ENCODE results near the gene EREG.
A peak's percentile ranks its signal among the peaks of the same experiment; 100 is the strongest.

Gene EREG

DNA sequence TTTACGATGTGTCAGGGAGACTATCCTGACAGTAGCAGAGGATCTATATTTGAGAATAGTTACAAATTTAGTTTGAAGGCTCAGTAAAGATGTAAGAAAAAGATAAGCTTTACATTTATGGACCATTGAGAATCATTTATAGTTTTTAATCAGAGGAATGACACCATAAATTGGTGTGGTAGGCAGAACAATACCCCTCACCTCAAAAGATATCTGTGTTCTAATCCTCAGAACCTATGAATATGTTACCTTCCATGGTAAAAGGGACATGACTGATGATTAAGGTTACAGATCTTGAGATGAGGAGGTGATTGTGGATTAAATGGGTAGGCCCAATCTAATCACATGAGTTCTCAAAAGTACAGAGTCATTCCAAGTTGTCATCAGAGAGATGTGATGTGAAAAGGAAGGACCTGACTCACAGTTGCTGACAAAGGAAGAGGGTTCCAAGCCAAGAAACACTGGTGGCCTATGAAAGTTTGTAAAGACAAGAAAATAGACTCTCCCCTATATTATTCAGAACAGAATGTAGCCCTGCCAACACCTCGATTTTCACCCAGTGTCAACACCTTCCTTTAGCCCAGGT lies 27.0 kb downstream of the EREG start:
- no peak for DNase-seq

DNA sequence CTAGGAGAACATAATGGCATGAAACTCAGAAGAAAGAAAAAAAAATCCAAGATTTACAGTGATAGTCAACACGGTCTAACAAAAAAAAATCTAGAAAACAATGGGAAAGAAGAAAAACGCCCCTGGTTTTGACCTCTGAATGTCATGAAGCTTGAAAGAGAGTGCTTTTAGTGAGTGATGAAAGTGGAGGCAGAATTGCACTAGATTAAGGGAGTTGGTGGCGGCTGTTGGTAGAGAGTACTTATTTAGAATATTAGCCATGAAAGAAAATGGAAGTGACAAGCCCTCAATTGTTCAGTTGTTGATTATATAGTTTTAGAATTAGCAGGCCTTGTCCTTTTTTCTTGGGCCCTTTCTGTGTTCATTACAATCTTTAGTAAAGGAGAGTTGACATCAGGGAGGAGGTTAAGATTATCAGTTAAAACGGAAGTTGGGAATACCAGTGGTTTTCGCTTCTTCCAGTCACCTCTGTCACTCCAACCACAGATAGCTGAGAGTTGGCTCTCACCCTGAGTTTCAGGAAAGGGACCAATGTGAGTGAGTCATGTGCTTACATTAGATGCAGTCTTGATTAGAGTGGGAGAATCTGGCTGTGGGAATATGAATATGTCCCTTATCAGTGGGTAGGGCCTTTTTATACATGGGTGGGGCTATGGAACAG lies 29.7 kb downstream of the EREG start:
- no peak for DNase-seq

DNA sequence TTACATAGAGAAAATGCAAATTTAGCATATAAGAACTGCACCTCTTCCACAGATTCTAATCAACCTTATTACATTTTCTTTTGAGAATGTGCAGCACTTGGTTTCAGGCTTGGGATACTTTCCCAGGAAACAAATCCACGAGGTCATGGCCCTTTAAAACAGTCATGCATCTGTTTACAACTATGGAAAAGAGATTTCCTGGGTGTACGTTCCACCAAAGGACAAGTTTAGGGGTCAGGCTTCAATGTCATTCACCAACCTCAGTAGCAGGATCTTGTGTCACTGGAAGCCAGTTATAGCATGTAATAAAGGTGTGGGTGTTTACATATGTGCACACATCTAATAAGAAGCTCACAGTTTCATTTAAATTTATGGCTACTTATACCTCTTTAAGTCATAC lies 30.7 kb downstream of the EREG start:
- DNase-seq = no peak

DNA sequence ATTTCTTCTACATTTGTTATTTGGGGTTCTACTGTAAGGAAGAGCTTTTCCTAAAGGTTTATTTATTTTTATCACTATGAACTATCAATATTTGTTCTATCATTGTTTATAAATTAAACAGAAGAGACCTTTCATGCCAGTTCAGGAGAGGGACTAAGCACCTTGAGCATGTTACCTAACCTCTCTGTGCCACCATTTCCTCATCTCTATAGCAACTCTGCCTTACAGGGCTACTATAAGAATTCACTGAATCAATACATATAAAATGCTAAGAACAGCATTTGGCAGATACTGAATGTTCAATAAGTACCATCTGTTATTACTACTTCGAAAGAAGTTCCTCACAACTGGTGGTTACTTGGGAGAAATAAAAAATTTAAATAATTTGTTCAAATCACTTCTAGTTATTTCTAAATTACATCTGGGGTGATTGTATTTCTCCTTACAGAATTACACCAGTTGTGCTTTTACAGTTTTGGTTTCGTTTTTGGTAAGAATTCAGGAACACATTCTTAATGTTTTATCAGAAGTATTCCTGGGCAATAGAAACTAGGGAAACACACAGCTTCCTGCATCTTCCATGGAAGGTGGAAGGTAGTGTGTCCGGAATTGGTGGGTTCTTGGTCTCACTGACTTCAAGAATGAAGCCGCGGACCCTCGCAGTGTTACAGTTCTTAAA lies 32.9 kb downstream of the EREG start:
- no peak for DNase-seq

DNA sequence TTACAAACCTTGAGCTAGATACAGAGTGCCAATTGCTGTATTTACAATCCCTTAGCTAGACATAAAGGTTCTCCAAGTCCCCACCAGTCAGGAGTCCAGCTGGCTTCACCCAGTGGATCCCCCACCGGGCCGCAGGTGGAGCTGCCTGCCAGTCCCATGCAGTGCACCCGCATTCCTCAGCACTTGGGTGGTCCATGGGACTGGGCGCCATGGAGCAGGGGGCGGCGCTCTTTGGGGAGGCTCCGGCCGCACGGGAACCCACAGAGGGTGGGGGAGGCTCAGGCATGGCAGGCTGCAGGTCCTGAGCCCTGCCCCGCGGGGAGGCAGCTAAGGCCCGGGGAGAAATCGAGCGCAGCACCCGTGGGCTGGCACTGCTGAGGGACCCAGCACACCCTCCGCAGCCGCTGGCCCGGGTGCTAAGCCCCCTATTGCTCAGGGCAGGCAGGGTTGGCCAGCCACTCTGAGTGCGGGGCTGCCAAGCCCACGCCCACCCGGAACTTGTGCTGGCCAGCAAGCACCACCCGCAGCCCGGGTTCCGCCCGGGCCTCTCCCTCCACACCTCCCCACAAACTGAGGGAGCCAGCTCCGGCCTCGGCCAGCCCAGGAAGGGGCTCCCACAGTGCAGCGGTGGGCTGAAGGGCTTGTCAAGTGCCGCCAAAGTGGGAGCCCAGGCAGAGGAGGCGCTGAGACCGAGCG lies 34.1 kb downstream of the EREG start:
- peak in 1 of 4 experiments; percentile 1 for DNase-seq

DNA sequence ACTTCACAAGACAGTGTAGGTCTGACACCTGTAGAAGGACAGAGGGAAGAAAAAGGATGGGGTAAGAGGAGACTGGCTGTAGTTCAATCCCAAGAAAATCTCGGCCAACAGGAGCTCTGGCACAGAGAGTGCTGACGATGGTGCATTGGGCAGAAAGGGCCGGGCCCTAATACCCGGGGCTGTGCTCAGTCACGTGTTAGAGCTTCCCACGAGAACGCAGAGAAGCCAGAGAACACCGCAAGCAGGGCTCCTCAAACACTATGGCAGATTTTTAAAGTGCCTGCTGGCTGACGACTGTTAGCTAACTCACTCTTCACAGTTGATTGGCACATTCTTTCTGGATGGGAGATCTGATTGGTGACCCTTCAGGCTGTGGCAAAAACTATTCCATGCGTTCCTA lies 35.5 kb downstream of the EREG start:
- no peak for DNase-seq

DNA sequence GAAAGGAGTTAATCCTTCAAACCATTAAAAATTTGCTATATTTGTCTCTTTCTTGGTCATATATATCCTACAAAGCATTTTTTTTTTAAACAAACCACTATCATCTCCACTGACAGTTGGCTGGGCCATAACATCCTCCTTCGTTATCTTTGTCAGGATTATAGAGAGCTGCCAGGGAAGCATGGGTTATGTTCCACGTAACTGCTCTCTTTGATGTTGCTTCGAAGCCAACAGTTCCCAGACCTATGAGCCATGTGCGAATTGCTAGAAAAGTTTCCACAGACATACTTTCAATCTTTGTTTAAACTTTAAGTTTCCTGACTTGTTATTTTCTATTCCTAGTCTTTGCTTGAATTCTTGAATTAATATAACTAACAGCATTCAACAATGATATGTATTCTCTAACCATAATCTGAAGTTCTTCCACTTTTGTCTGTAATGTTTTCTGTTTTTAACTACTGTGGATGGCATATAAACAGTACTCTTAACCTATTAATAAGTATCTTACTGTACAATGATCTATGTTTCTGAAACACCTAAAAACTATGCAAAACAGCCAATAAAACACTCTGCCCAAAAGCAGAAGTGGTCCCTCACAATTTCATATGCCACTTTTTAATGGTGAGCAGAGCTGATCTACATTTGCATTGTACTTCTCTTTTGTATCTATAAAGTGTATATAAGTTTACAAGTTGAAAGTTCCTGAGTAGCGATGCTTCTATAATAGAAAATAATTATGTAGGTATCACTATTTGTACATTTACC lies 37.9 kb downstream of the EREG start:
- no peak for DNase-seq

DNA sequence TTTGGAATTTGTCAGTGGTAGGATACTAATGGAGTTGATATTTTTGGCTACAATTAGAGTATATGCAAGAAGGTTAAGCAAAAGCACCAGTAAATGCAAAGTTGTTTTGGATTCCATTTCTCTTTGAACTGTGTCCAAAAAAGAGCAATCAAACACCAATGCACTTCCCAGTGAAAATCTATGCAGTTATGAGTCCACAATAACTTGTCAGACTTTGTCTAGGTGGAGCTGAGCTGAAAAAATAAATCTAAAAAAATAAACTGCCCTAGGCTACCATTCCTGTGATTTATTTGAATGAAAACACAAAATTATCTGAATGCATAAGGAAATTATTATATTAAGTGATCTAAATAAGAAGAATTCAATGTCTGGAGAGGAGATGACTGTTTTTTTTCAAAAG lies 42.9 kb downstream of the EREG start:
- no peak for DNase-seq

DNA sequence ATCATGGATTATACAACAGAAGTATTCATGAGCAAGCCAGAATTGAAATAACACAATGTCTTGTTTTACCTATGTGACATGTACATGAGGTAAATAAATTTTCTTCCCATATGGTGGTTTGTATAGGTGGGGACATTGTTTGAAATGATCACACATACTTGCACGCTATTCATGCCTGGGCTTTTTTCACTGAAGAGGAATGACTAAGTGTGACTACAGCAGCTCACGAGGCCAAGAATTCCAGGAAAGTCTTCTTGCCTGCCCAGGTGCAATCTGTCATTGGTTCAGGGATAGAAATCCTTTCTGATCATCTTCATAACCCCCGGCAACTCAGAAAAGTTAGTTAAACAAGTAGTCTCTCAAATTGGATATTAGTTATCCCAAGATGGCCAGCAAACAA lies 43.7 kb downstream of the EREG start:
- no peak for DNase-seq

DNA sequence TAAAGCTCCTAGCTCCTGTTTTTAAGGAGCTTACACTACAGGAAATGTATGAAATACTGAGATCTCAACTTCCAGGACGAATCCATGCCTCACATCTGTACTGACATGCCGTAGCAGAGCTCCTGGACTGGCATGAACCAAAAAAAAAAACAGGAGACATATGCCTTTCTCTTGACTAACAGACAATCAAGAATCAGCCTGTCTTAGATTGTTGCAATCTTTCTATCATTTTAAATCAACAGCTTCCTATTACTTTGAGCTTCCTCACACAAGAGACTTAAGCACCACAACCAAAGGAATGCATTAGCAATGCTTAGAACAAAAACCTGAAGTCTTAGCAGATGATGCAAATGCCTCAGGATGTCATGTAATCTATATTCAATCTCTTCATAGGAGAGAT lies 45.3 kb downstream of the EREG start:
- DNase-seq = no peak

DNA sequence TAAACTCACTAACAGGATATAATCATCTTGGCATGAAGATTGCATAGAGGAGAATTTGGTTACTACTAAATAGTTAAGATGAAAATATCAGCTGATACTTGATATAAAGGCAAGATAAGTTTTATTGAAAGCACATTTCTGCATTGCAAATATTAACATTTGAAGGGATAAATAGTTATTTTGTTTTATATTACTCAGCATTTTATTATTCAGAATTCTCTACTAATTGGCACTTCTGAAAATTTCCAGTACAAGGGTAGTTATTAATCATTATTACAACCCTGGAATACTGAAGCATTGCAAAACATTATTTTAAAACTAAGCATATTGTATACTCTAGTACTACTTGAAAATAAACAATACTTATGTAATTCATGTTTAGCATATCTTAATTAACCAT lies 47.3 kb downstream of the EREG start:
- no peak for DNase-seq

DNA sequence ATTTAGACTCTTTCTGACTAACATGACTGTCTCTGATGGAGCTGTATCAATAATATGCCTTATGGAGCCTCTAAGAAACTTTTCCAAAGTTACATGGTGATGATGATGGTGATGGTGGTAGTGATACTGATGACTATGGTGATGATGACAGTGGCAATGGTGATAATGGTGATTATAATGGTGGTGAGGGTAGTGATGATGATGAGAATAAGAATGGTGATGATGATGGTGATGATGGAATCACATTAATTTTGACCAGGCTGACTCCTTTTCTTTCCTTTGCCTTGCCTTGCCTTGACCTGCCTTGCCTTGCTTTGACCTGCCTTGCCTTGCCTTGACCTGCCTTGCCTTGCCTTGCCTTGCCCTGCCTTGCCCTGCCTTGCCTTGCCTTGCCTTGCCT lies 48.3 kb downstream of the EREG start:
- no peak for DNase-seq

DNA sequence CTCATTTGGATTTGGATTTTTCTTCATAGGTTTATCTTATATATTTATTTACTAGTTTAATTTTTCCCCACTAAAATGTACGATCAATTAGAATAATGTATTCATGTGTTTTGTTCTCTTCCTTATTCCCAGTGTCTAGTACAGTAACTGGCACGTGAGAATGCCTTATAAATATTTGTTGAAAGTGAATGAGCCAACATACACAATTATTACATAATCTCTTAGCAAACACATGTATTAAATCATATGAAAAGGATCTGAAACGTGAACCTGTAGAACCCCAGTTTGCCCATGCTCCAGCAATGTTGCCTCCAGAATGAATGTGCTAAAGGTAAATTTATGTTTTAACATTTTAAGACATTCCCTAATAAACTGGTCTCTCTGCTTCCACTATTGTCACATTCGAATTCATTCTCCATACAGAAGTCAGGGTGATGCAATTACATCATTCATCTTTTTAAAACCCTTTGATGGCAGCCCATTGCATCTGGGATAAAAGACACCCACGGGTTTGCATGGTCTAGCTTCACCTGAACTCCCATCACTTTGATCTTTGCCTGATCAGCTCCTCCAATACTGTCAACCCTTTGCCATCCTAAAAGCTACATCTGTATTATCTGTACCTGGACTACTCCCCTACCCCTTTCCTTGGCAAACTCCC lies 49.3 kb downstream of the EREG start:
- no peak for DNase-seq

DNA sequence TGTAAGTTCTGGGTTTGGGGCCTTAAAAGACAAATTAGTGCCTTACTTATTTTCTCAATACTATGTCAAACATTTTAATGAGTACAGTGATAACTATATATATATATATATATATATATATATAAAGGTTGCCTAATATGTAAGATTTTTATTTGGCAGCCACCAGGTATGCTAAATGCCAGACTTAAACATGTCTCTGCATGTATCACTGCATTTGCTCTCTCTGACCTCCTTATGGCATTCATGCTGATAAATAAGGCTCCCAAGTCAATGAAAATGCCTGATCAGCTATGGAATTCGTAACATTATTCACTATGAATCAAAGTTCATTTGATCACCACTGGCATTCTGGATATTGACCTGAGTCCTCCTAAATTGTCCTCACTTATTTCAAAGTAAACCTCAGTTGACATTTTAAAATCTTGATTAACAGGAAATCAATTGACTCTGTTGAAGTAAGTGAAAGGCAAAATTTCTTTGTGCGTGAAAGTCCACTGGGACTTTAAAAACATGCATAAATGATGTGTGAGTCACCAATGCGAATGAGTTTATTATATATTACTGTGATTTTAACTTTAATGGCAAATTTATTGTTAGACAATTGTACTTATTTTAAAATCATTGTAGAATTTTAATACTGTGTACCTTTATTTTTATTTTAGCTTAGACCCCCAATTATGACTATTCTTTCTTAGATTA lies 50.8 kb downstream of the EREG start:
- no peak for DNase-seq

DNA sequence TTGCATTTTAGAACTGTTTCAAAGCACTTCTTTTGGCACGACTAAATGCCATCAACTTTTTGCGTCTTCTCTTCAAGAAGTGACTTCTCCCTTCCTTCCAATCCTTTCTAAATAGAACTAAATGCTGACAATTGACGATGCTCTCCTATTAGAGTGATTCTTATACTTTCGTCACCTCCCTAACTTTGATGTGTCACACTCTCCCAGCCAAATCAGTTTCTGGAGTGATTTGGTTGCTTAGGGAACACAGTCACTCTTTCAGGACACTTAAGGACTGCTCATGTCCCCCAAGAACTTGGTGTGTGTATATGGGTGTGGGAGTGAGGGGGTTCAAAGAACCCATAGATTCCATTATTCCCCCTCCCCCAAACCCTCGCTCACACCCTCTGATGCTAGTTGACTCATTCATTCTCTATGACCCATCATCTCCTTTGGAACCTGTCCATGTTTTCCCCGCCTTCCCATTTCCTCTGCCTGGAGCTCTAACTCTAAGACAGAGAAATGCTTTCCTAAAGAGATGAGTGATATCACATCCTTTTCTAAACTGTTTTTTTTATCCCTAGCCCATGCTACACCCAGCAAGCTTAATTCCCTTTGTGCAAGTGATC lies 53.2 kb downstream of the EREG start:
- no peak for DNase-seq

DNA sequence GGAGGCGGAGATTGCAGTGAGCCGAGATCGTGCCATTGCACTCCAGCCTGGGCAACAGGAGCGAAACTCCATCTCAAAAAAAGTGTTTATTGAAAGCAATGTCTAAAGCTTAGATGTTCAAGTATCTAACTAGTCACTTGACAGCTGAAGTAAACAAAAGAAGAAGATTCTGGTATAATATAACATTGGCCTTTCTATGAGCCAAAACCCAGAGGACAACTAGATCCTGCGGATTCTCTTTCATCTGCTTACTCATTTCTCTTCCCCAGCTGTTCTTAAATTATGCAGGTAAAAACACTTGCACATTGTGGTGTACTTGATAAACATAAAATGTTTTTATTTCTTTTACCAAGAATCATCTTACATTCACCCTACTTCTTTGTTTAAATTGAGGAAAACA lies 55.9 kb downstream of the EREG start:
- DNase-seq = no peak

DNA sequence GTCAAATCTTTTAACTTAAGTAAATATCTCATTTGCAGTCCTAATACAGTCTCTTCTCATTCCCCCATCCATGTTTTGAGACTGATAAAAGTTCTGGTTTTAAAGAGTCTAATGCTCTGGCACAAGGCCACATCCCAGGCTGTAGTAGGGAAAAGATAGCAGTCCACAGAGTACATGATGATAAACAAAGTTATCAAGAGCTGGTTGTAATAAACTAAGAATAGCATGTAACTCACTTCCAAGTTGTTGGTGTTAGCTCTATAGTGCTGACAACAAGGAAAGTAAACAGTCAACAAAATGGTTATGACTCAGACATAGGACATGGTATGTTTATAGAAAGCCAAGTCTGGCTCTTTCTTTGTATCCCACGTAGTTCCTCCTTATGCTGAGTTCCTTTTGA lies 58.2 kb downstream of the EREG start:
- DNase-seq = no peak

DNA sequence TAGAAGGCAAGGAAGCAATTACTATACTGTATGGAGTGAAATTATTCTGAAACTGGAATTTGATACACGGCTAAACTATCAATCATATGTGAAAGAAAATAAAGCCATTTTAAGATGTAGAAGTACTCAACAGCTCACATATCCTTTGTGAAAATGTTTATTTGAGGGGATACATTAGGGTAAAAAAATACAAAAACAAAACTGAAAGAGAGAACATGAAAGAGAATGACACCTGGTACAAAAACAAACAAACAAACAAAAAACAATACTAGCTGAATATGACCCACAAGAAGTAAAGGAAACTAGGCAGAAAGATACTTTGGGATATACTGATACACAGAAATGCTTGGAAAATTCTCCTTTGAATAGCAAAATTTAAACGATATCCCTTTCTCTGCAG lies 59.2 kb downstream of the EREG start:
- no peak for DNase-seq

DNA sequence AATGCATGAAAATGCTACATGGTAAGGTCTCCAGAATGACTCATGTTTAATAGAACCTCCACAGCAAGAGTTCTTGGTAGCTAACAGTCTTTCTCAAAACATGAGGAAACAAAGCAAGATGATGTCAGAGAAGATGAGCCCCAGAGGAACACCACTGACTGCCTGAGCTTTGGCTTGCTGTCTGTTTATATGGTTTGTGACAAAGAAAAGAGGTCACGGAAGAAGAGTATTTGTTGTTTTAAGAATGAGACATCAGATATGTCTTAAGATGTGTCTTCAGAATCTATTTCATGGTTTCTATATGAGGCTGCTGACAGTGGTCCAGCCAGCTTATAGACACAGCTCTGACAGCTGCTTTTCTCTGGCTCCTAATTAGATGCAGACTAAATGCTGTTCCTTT lies 61.2 kb downstream of the EREG start:
- no peak for DNase-seq

DNA sequence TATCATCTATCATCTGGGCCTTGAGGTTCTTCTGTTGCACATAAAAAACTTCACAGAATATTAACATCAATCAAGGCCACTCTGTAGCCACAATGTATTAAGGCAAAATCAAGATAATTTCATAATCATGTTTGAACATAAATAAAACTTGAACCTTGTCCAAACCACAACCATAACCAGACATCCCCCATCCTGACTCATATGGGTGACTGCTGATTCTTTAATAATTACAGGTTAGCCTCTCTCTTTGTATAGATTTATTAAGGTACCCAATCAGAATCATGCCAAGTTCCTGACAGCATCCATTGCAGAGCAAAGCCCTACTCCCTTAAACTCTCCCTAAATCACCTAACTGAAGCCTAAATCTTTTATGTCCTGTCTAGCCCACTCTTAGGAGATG lies 63.3 kb downstream of the EREG start:
- no peak for DNase-seq

DNA sequence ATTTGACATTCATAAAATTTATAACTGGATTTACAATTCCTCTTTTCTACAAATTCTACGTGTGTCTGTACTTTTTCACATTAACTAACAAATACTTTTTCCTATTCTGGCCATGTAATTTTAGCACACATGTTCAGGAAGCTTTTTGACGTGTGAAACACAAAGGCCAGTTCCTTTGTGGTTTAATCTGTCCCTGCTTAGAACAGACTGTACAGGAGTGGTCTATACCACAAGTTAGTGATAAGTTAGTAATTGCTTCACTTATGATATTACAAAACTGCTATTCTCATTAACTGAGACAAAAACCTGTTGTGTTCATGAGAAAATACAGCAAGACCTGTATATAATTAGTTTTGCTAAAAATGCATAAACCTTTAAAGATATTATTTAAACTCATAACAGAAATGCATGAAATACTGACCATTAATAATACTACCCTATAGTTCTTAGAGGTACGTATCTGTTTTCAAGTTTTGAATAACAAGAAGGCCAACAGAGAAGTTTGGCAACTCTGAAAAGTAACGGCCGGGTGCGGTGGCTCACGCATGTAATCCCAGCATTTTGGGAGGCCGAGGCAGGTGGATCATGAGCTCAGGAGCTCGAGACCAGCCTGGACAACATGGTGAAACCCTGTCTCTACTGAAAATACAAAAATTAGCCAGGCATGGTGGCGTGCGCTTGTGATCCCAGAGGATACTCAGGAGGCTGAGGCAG lies 66.3 kb downstream of the EREG start:
- DNase-seq = no peak
